Mononuclear cell (primary cell): ENCODE measurements around the gene SPINK7. TPM values are rescaled to one million over a fixed set of nuclear protein-coding genes. Genes with fewer than 3 reads are reported as not detected.
"Not testable (repeated sequence)": the region's sequence is repeated elsewhere in the genome, so short reads cannot be mapped to it uniquely, and the experiment has no call there.

Source experiments
- H3K27me3 ChIP-seq: 2 replicates; pipeline ENCODE4 v1.6.0; 2011; ENCODE audit warnings: low read length, control low read depth; ENCODE audit not compliant: insufficient read depth
- H3K4me1 ChIP-seq: 2 replicates; pipeline ENCODE4 v1.5.1; 2011; ENCODE audit warnings: mild to moderate bottlenecking, low read length, control low read depth; ENCODE audit not compliant: insufficient read depth
- H3K4me3 ChIP-seq: 2 replicates; pipeline ENCODE4 v1.5.1; 2011; ENCODE audit warnings: mild to moderate bottlenecking, low read length, moderate library complexity
- H3K9me3 ChIP-seq: 2 replicates; pipeline ENCODE4 v1.5.1; 2011; ENCODE audit warnings: low read depth, mild to moderate bottlenecking, control low read depth, low read length
- total RNA-seq: library from RNA; depleted of rRNA; stranded (reverse); fragments of >200 nt; gene quantifications from one replicate; pipeline ENCODE4 v1.2.3, GENCODE V29; 2012

The SPINK7 gene
- not detected for total RNA-seq

- Histone ChIP-seq H3K27me3 (no peaks in the 10 kb centered on the region), H3K4me1 (no peaks in the 10 kb centered on the region), H3K4me3 (no peak within 1 kb of the TSS)
Observed at GRCh38 chr5:148312153-148312552, at the start of gene SPINK7. Gene SPINK7 (plus strand): TSS chr5:148312423. CDS start chr5:148312484, 61 bp downstream.

DNA sequence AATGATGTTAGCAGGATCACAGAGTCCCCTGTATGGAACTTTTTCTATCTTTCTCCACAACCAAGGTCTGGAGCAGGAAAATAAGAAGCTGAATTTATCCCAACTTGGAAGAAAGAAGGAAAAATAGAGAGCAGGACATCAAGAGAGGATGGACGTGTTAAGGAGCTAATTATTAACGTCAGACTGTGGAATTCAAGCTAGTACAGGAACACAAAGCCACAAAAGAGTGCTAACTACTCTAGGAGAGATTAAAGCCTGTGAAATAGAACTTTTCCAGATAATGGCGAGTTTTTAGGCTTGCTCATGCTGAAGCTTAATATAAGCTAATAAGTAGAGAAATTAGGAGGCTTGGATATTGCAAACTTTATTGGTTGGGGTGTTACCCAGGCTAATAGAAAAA lies 44.3 kb upstream of the SPINK7 start:
- Histone ChIP-seq H3K9me3 (no peaks in the 10 kb centered on the region), H3K27me3 (no peaks in the 10 kb centered on the region), H3K4me1 (no peaks in the 10 kb centered on the region), H3K4me3 (no peak overlapping the region)

More at GRCh38 chr5:148312153-148312552, at the start of gene SPINK7:
- H3K9me3 ChIP-seq, result no peaks in the 10 kb centered on the region

DNA sequence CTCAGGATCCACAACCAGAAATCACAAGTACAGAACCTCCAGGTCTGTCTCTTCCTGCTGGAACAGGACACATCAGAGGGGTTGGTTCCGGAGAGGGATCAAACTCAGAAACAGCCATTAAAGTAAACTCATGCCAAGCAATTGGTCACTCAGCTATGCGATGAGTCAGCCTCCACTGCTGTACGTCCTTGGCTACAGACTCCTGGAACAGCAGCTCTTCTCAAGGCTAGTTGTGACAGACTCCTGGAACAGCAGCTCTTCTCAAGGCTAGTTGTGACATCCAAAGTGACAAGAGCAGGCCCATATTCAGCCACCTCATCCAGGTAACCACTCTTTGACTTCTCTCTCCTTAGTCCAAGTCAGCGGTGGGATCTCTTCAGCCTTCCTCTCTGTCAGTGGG lies 43.7 kb upstream of the SPINK7 start, which contains the start of gene SPINK13:
Gene SPINK13, plus strand, starts transcription at position 229 of the 400 bp plus-strand sequence. CDS start 1,279 bp downstream, outside the sequence.
- Histone ChIP-seq H3K4me1 (no peaks in the 10 kb centered on the region), H3K4me3 (no peak within 1 kb of the TSS), H3K27me3 (no peaks in the 10 kb centered on the region), H3K9me3 (no peaks in the 10 kb centered on the region)

DNA sequence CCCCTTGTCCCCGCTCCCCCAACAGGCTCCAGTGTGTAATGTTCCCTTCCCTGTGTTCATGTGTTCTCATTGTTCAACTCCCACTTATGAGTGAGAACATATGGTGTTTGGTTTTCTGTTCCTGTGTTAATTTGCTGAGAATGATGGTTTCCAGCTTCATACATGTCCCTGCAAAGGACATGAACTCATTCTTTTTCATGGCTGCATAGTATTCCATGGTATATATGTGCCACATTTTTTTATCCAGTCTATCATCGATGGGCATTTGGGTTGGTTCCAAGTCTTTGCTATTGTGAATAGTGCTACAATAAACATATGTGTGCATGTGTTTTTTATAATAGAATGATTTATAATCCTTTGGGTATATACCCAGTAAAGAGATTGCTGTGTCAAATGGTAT lies 37.1 kb upstream of the SPINK7 start:
- H3K4me3 ChIP-seq, H3K27me3 ChIP-seq: not testable (repeated sequence)

DNA sequence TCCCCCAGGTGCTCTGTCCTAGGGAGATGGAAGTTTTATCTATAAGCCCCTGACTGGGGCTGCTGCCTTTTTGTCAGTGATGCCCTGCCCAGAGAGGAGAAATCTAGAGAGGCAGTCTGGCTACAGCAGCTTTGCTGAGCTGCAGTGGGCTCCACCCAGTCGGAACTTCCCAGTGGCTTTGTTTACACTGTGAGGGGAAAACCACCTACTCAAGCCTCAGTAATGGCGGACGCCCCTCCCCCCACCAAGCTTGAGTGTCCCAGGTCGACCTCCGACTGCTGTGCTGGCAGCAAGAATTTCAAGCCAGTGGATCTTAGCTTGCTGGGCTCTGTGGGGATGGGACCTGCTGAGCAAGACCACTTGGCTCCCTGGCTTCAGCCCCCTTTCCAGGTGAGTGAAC lies 31.3 kb upstream of the SPINK7 start:
- not testable (repeated sequence) for H3K9me3 ChIP-seq, H3K4me1 ChIP-seq, H3K4me3 ChIP-seq, H3K27me3 ChIP-seq

More for the DNA sequence above, 37.1 kb upstream of the SPINK7 start:
- H3K9me3 ChIP-seq, H3K4me1 ChIP-seq: not testable (repeated sequence)

GRCh38 chr5:148281336-148281735 lies 30.9 kb upstream of the SPINK7 start:
- H3K4me1 ChIP-seq, H3K4me3 ChIP-seq, H3K27me3 ChIP-seq, H3K9me3 ChIP-seq: not testable (repeated sequence)

- Histone ChIP-seq H3K4me3 (no peak overlapping the region), H3K9me3 (no peaks in the 10 kb centered on the region), H3K4me1 (no peaks in the 10 kb centered on the region), H3K27me3 (no peaks in the 10 kb centered on the region)
Observed at GRCh38 chr5:148290271-148291195, 21.7 kb upstream of the SPINK7 start.

DNA sequence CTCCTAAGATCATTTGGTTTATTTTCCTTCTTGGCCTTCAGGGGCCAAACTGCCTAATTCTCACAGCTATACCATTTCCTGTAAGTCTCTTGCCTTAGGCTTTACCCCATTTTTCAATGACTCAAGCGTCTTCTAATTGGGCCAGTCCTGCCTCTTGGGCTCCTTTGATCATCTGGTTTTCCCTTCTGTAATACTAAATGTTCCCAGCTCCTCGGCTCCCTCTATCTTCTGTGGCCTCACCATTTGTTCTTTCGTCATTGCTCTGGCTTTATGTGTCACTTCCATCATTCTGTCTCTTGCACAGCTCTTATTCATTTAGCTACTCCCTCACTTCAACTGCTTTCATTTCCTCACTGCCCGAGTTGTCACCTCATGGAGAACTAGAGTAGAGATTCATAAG lies 14.5 kb upstream of the SPINK7 start:
- H3K9me3 ChIP-seq, result no peaks in the 10 kb centered on the region
- no peak overlapping the region for H3K4me3 ChIP-seq
- no peaks in the 10 kb centered on the region for H3K4me1 ChIP-seq
- no peaks in the 10 kb centered on the region for H3K27me3 ChIP-seq

GRCh38 chr5:148306446-148306845 lies 5.8 kb upstream of the SPINK7 start:
- Histone ChIP-seq H3K9me3 (no peaks in the 10 kb centered on the region), H3K4me3 (no peak overlapping the region), H3K27me3 (no peaks in the 10 kb centered on the region), H3K4me1 (no peaks in the 10 kb centered on the region)

- no peaks in the 10 kb centered on the region for H3K27me3 ChIP-seq
- no peaks in the 10 kb centered on the region for H3K9me3 ChIP-seq
- no peaks in the 10 kb centered on the region for H3K4me1 ChIP-seq
- H3K4me3 ChIP-seq, result no peak overlapping the region
Observed at GRCh38 chr5:148309019-148309418, 3.2 kb upstream of the SPINK7 start.

DNA sequence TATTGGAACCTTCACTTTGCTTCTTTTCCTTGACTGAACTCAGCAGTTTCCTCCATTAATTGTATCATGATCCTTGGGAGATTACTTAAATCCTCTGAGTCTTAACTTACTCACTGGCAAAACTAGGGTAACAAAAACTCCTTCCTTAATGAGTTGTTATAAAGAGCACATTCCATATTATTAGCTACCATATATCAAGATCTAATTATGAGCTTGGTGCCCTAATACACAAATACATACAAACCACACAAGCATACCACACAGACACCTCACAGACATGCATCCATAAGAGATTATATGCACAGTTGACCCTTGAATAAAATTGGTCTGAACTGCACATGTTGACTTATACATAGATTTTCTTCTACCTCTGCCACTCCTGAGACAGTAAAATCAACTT lies 2.5 kb upstream of the SPINK7 start:
- H3K4me1 ChIP-seq, result no peaks in the 10 kb centered on the region
- no peaks in the 10 kb centered on the region for H3K9me3 ChIP-seq
- H3K4me3 ChIP-seq, result no peak overlapping the region
- no peaks in the 10 kb centered on the region for H3K27me3 ChIP-seq

- Histone ChIP-seq H3K9me3 (no peaks in the 10 kb centered on the region), H3K4me3 (no peak overlapping the region), H3K27me3 (no peaks in the 10 kb centered on the region), H3K4me1 (no peaks in the 10 kb centered on the region)
Observed at GRCh38 chr5:148311484-148311883, 739 bp upstream of the SPINK7 start.

DNA sequence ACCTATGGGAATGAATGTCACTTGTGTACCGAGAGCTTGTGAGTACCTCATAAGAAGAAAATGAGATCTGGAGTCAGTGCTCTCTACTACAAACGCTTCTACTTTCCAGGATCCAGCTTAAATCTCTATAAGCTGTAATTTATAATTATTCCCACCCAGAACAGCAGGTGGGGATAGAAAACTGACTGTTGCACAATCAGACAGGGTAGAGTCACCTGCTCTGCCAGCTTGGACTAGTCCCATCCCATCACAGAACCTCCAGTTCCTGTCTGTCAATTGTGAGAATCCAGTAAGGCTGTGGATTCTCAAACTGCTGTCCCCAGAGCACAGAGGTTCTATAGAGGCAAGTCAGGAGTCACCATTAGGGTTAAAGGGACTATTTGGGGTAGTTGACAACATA lies 2.0 kb downstream of the SPINK7 start:
- Histone ChIP-seq H3K9me3 (no peaks in the 10 kb centered on the region), H3K4me1 (no peaks in the 10 kb centered on the region), H3K27me3 (no peaks in the 10 kb centered on the region), H3K4me3 (no peak overlapping the region)

DNA sequence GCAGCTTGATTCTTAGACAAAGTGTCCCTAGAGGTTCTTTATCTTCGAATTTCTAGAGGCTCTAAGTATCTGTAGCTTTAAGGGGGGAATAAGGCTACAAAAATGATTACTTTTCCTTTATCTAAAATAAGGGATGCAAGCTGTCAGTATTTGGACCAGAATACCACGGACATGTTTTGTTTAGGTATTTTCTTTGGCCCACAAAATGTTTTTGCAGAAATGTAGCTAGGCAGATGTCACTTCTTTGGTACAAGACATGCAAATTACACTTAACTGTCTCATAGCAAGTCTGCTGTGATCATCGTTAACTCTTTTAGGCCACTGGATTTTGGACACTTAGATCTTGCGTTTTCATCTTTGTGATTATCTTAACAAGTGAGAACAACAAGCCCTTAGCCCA lies 2.5 kb downstream of the SPINK7 start:
- no peaks in the 10 kb centered on the region for H3K9me3 ChIP-seq
- H3K27me3 ChIP-seq, result no peaks in the 10 kb centered on the region
- H3K4me1 ChIP-seq, result no peaks in the 10 kb centered on the region
- no peak overlapping the region for H3K4me3 ChIP-seq

DNA sequence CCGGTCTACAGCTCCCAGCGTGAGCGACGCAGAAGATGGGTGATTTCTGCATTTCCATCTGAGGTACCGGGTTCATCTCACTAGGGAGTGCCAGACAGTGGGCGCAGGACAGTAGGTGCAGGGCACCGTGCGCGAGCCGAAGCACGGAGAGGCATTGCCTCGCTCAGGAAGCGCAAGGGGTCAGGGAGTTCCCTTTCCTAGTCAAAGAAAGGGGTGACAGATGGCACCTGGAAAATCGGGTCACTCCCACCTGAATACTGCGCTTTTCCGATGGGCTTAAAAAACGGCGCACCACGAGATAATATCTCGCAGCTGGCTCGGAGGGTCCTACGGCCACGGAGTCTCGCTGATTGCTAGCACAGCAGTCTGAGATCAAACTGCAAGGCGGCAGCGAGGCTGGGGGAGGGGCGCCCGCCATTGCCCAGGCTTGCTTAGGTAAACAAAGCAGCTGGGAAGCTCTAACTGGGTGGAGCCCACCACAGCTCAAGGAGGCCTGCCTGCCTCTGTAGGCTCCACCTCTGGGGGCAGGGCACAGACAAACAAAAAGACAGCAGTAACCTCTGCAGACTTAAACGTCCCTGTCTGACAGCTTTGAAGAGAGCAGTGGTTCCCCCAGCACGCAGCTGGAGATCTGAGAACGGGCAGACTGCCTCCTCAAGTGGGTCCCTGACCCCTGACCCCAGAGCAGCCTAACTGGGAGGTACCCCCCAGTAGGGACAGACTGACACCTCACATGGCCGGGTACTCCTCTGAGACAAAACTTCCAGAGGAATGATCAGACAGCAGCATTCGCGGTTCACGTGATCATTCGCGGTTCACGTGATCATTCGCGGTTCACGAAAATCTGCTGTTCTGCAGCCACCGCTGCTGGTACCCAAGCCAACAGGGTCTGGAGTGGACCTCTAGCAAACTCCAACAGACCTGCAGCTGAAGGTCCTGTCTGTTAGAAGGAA lies 8.1 kb downstream of the SPINK7 start:
- not testable (repeated sequence) for H3K4me1 ChIP-seq, H3K4me3 ChIP-seq, H3K27me3 ChIP-seq, H3K9me3 ChIP-seq
